ENCODE data around the gene CARD11.
"Not testable (repeated sequence)": the region's sequence is repeated elsewhere in the genome, so short reads cannot be mapped to it uniquely, and the experiment has no call there.

Gene CARD11

DNA sequence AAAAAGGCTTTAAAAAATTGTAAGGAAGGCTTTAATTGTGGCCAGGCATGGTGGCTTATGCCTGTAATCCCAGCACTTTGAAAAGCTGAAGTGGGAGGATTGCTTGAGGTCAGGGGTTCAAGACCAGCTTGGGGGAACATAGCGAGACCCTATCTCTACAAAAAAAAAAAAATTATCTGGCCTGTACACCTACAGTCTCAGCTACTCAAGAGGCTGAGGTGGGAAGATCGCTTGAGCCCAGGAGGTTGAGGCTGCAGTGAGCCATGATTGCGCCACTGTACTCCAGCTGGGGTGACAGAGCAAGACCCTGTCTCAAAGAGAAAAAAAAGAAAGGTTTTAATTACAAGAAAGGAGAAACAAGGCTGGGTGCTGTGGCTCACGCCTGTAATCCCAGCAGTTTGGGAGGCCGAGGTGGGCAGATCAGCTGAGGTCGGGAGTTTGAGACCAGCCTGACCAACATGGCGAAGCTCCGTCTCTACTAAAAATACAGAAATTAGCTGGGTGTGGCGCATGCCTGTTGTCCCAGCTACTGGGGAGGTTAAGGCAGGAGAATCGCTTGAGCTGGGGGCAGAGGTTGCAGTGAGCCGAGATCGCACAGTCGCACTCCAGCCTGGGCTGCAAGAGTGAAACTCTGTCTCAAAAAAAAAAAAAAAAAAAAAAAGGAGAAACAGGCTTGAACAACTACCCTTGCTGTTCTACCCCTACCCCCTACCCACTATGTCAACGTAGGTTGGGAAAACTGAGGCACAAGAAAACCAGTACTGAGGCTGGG, 83.7 kb downstream of the CARD11 start:
- DNase-seq: no peak

DNA sequence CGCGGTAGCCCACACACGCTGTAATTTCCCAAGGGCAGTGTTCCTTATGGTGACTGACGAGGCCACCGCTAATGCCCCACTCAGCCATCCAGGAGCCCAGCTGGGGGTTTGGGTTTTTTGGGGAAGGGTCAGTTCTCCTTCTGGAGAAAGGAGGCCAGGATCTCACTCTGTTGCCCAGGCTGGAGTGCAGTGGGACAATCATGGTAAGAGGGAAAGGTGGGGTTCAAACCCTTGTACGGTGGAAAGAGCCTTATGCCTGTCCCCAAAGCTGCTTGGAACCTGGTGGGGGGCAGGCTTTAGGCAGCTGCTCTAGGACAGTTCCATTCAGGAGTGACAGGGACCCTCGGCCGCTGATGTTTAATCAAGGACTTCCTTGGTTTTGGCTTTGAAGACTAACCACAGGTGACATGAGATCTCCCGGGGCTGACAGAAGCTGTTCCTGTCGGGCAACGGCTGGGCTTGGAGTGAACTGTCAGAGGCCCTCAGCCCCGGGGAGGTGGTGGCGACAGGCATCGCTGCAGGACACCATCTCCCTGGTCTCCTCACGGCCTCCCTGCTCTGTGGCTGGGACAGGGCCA, 84.5 kb downstream of the CARD11 start:
- DNase-seq: no peak

- DNase-seq: no peak
Measured at GRCh38 chr7:2958416-2959102, 85.1 kb downstream of the CARD11 start.

- DNase-seq: not testable (repeated sequence)
Measured at GRCh38 chr7:2957369-2957727, 86.3 kb downstream of the CARD11 start.

GRCh38 chr7:2956526-2957368, 86.9 kb downstream of the CARD11 start:
- DNase-seq: no peak

GRCh38 chr7:2956076-2956475, 87.6 kb downstream of the CARD11 start:
- DNase-seq: no peak

DNA sequence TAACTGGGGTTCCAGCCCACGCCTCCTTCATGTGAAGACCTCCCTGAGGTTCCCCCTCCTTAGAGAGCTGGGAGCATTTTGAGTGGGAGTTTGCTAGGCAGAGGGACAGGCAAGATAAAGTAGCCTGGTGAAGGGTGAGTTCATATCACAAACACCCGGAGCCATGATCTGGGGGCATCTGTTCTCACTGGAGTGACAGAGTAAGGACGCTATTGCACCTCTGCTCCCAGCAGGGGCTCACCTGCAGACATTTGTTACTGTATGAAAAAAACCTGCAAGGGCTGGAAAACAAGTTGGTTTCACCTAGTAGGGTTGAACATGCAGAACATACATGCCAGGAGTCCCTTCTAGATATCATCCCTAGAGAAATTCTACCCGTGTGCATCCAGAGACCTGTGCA, 88.4 kb downstream of the CARD11 start:
- DNase-seq: no peak

DNA sequence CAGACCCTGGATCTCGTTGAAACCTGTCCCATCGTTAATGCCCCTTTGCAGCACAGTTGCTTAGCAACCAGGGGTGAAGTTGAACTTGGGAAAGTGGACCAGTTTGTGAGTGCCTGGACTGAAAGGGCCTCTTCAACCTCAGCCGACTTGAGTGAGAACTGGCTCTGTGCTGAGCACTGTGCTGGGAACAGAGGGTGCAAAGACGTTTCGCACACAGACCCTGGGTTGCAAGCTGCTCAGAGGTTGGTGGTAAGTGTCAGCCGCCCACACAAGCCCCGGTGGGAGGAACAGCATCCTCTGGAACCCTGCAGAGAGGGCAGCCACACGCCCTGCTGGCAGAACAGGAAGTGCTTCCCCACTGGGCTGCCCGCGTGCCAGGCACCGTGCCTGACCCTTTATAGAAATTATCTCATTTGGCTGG, 89.2 kb downstream of the CARD11 start:
- no peak for DNase-seq

GRCh38 chr7:2953588-2954407, 89.9 kb downstream of the CARD11 start:
- DNase-seq: no peak

DNA sequence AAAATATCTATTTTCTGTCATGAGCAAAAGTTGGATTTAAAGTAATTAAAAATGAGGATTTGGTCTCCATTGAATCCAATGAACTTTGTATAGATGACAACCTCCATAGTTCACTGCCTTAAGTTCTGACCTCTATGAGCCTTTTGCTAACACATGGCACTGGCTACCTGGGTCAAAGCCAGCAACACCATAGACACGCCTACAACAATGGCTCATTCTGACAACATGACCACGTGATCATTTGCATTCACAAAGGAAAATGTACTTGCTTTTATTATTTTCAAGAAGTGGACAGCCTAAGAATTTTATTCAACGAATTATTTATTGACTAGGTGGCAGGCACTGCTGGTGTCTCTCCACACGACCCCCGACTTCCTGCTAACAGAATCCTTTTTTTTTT, 90.6 kb downstream of the CARD11 start:
- no peak for DNase-seq

DNA sequence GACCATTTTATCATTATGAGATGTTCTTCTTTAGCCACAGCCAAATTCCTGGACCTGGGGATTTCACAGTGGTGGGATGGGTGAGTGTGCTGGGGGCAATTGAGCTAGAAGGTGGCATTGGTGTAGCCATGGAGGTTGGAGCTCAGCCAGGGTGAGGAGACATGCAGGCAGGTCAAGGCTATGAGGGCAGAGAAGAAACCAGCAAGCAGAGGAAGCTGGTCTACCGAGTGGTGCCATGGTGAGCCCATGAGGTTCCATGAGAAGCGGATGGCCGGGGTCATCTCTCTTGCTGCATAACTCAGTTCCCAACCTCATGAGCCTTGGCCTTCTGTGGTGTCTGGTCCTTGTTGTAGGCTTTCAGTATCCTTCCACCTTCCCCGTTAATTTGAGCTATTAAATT, 91.4 kb downstream of the CARD11 start:
- no peak for DNase-seq

- DNase-seq: no peak
Measured at GRCh38 chr7:2950578-2950977, 93.1 kb downstream of the CARD11 start.

- DNase-seq: no peak
Measured at GRCh38 chr7:2948749-2949148, 94.9 kb downstream of the CARD11 start.

DNA sequence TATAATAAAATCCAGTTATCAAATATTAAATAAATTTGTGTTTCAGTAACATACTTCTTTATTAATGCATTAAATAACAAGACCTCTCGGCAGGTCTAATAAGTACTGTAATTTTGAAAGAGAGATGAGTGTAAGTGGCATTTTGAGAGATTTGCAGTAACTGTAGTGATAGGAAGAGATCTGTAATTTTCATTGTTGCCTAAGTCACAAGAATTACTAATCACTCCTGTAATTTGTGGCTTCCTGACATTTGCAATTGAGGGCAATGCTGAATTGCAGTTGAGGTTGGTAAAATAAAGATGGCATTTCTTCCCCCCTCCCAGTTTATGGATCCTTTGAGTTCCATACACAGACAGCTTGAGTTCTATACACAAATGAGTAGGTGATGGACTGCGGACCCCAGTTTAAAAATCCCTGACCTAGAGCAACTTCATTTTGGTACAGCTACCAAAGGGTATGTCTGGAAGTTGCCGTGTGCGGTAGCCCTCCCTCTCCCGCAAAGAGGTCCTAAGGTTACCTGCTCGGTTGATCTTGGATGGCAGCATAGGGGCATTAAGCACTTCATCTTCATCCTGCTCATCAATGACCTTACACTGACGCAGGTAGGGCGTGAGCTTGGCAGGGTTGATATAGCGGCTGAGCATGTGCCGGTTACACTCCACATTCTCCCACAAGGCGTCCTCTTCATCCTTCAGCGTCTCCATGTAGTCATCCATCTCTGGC, 96.4 kb downstream of the CARD11 start:
- no peak for DNase-seq

DNA sequence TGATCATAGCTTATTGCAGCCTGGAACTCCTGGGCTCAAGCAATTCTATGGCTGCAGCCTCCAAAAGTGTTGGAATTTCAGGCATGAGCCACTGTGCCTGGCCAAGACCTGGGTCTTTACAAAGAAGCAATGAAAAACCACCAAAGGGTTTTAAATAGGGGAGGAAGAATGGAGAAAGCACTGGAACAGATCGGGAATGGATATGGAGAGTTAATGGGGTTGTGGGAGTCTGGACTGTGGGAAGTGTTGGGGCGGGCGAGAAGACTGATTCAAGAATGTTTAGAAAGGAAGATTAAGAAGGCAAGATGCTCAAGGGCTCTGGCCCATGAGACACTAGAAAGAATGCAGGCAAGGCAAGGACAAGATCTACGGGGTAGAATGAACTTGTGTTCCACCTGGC, 98.5 kb downstream of the CARD11 start:
- DNase-seq: no peak

GRCh38 chr7:2944739-2945138, 98.9 kb downstream of the CARD11 start:
- DNase-seq: no peak

DNA sequence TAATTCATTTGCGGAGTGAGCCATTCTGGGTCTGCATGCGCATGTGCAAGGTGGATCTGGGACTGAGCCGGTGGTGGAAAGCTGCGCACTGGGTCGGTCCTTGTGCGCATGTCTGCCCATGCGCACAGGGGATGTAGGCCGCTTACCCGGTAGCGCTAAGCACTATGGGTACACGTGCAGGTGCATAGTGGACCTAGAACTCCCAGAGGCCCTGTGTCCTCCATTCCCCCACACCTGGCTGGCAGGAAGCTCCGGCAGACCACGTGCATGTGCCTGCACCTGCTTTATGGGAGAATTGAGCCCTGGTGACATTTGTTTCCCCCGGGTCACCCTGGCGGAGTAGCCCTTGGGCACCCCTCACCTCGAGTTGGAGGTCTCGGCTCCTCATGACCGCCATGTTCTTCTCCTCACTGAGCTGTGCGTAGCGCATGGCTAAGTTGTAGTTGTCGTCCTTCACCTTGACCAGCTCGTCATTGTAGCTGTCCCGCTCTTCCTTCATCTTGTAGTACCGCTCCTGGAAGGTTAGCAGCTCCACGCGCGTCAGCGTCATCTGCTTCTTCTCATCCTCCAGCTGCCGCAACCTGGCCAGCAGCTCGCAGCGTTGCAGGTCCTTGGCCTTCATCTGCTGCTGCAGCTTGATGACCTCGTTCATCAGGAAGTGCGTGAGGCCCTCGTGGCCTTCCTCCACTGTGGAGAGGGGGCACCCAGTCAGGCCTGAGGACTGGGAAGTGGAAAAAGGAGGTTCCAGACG, 99.6 kb downstream of the CARD11 start:
- DNase-seq: no peak

GRCh38 chr7:2941216-2941859, 102.3 kb downstream of the CARD11 start:
- DNase-seq: no peak

DNA sequence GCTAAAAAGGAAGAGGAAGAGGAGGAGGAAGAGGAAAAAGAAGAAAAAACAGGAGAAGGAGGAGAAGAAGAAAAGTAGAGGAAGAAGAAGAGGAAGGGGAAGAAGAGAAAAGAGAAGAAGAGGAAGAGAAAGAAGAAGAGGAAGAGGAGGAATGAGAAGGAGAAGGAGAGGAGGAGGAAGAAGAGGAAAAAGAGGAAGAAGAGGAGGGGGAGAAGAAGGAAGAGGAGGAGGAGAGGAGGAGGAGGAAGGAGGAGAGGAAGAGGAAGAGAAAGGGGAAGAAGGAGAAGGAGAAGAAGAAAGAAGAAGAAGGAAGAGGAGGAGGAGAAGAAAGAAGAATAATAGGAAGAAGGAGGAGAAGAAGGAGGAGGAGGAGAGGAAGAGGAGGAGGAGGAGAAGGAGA, 103.2 kb downstream of the CARD11 start:
- no peak for DNase-seq

DNA sequence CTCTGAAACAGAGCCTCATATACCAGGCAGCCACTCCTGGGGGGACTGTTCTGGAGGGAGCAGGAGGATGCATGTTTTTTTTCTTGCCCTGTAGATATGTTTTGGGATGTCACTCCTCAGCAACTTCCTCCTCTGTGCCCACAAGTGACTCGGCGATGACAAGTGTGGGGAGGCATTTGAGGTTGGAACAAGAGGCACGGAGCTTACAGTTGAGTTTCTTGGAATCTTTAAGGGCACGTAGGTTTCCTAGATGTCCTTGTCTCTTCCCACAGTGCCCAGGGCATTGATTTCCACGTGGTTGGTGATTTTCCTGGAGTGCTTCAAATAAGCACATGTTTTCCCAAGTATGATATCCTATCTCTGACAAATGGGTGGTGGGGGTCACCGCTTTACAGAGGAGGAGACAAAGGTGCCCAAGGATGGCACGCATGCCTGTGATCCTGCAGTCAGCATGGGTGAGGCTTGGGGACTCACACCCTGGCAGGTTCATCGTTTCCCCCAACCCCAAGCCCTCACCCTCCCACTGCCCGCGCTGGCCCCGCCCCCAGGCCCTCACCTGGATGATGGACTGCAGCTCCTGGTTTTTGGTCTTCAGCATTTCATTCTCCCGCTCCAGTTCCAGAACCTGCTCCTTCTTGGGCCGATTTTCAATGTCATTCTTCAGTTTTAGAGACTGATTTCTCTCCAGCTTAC, 104.3 kb downstream of the CARD11 start:
- DNase-seq: no peak

All from NCI-H446 (cell line).